Measurements from ENCODE around the gene ARL6.

The ARL6 gene

DNA sequence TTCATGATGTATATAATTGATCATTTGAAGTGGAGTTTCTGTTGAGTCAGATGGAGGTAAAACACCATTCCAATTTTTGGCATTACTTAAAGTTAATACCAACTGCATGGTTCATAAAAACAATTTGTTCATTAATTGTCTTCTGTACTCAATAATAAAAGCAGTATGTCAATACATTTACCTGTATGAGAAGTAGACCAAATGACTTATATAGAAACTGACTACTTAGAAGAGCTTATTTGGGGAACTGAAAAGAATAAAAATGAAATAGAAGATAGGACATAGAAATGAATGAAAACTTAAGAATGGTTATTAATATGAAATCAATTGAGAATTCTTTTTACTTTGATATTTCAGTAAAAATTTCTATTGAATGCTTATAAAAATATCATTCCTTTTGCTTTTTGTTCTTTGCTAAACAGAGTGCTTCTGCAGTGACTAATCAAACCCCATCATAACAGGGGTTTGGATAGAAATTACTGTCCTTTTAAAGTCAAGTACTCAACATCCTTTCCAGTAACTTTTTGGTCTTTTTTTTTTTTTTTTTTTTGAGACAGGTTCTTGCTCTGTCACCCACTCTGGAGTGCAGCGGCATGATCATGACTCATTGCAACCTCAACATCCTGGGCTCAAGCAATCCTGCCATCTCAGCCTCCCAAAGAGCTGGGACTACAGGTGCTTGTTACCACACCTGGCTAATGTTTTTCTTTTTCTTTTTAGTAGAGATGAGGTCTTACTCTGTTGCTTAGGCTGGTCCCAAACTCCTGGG lies 50.8 kb downstream of the ARL6 start:
- no peak for DNase-seq (ENCODE audit: low spot score)
- no CpG with 5 or more reads among the region's 1 CpG for WGBS, 2 donors (ENCODE audit: extremely low coverage in 2 of 2, insufficient read length in 2 of 2, insufficient replicate concordance in 1 of 2)
- H3K18ac ChIP-seq (ENCODE audit: low read length) = no peak overlapping the region
- H3K14ac ChIP-seq (ENCODE audit: low read length) = no peak overlapping the region
- no peak overlapping the region for H2AK5ac ChIP-seq (ENCODE audit: low read depth, low read length)
- H2BK120ac ChIP-seq (ENCODE audit: low read depth, low read length) = no peak overlapping the region
- no peak overlapping the region for H3K23ac ChIP-seq (ENCODE audit: low read depth, low read length, poor library complexity)
- no peak overlapping the region for H4K91ac ChIP-seq (ENCODE audit: low read depth, low read length, poor library complexity)
- H3K9me3 ChIP-seq (replicated peaks in 1 of 2; ENCODE audit: control insufficient read depth in 2 of 2, insufficient read depth in 1 of 2, low read depth in 1 of 2, low read length in 2 of 2) = no peaks in the 10 kb centered on the region
- no peaks in the 10 kb centered on the region for H3K4me1 ChIP-seq (ENCODE audit: control insufficient read depth in 2 of 2, insufficient read depth in 1 of 2, low read depth in 1 of 2, low read length in 2 of 2)
- H2BK5ac ChIP-seq (ENCODE audit: low read length) = no peak overlapping the region
- H3K4me3 ChIP-seq (ENCODE audit: low read length in 2 of 2) = no peak overlapping the region
- H3K9ac ChIP-seq (ENCODE audit: low read depth, low read length, poor library complexity) = no peak overlapping the region
- H3K4ac ChIP-seq (ENCODE audit: low read length) = no peak overlapping the region
- H3K27me3 ChIP-seq (ENCODE audit: control insufficient read depth in 3 of 3, insufficient read depth in 3 of 3, low read depth in 1 of 3, low read length in 3 of 3) = peaks cover 0 to 4% (median 0%) of the 10 kb centered on the region in 3 experiments
- no peak overlapping the region for H2AFZ ChIP-seq (ENCODE audit: low read length)
- no peak overlapping the region for H3K27ac ChIP-seq (replicated peaks; ENCODE audit: low read length)
- H2BK15ac ChIP-seq (ENCODE audit: low read length) = no peak overlapping the region
- no peaks in the 10 kb centered on the region for H3K36me3 ChIP-seq (replicated peaks in 1 of 2; ENCODE audit: control insufficient read depth in 2 of 2, insufficient read depth in 2 of 2, low read length in 2 of 2)
- H2BK12ac ChIP-seq (ENCODE audit: low read length) = no peak overlapping the region
- no peak overlapping the region for H3K4me2 ChIP-seq (ENCODE audit: insufficient read depth, low read length, poor library complexity, severe bottlenecking)
- no peaks in the 10 kb centered on the region for H3K79me1 ChIP-seq (ENCODE audit: low read depth, low read length)
- no peak overlapping the region for H4K8ac ChIP-seq (ENCODE audit: low read depth, low read length)

DNA sequence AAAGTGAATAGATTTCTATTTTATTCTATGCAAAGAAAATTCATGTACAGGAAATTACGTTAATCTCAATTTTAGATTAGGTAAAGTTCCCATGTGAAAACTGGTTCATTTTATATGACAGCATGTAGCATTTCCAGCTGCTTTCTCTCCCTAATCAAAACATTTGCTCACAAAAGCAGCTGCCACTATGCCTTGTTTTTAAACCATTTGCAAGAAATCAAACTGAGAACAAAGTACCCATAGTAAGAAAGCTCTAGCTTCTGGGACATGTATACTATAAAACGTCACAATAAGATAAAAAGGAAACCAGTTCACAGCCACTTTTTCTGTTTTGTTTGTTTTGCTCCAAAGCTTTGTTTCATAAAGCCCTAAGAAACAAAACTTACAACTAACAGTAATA lies 52.3 kb downstream of the ARL6 start:
- H3K4me2 ChIP-seq (ENCODE audit: insufficient read depth, low read length, poor library complexity, severe bottlenecking) = no peak overlapping the region
- H4K8ac ChIP-seq (ENCODE audit: low read depth, low read length) = no peak overlapping the region

DNA sequence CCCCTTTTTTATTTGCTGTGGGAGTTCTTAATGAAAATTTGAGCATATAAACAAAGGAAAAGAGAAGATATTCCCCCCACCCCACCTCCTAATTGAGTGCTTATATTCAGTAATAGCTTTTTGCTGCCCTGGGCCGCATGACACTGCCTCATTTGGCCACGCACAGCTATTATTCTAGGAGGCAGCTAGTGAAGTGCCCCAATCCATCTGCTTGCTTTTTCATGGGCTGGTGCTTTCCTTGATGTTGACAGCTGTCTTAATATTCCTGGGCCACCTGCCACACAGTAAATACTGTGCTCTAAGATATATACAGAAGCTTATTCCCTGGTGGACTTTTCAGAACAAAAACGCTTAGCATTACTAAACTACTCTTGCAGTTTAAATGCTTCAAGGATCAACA lies 53.4 kb downstream of the ARL6 start:
- Histone ChIP-seq H3K4me3 (ENCODE audit: low read length in 2 of 2) (no peak overlapping the region), H3K27ac (replicated peaks; ENCODE audit: low read length) (no peak overlapping the region), H3K18ac (ENCODE audit: low read length) (no peak overlapping the region), H2AFZ (ENCODE audit: low read length) (no peak overlapping the region), H3K79me1 (ENCODE audit: low read depth, low read length) (peaks cover 3% of the 10 kb centered on the region), H2AK5ac (ENCODE audit: low read depth, low read length) (no peak overlapping the region), H3K4ac (ENCODE audit: low read length) (no peak overlapping the region), H3K27me3 (ENCODE audit: control insufficient read depth in 3 of 3, insufficient read depth in 3 of 3, low read depth in 1 of 3, low read length in 3 of 3) (peaks cover 0 to 14% (median 11%) of the 10 kb centered on the region in 3 experiments), H3K9ac (ENCODE audit: low read depth, low read length, poor library complexity) (no peak overlapping the region), H3K14ac (ENCODE audit: low read length) (no peak overlapping the region), H2BK5ac (ENCODE audit: low read length) (no peak overlapping the region), H2BK120ac (ENCODE audit: low read depth, low read length) (no peak overlapping the region), H3K9me3 (replicated peaks in 1 of 2; ENCODE audit: control insufficient read depth in 2 of 2, insufficient read depth in 1 of 2, low read depth in 1 of 2, low read length in 2 of 2) (no peaks in the 10 kb centered on the region), H3K23ac (ENCODE audit: low read depth, low read length, poor library complexity) (no peak overlapping the region), H3K4me2 (ENCODE audit: insufficient read depth, low read length, poor library complexity, severe bottlenecking) (no peak overlapping the region), H3K4me1 (ENCODE audit: control insufficient read depth in 2 of 2, insufficient read depth in 1 of 2, low read depth in 1 of 2, low read length in 2 of 2) (peaks cover 0 to under 1% of the 10 kb centered on the region in 2 donors), H4K91ac (ENCODE audit: low read depth, low read length, poor library complexity) (no peak overlapping the region), H2BK15ac (ENCODE audit: low read length) (no peak overlapping the region), H2BK12ac (ENCODE audit: low read length) (no peak overlapping the region), H3K36me3 (replicated peaks in 1 of 2; ENCODE audit: control insufficient read depth in 2 of 2, insufficient read depth in 2 of 2, low read length in 2 of 2) (no peaks in the 10 kb centered on the region), H4K8ac (ENCODE audit: low read depth, low read length) (no peak overlapping the region)
- WGBS, 2 donors (ENCODE audit: extremely low coverage in 2 of 2, insufficient read length in 2 of 2, insufficient replicate concordance in 1 of 2) = no CpG with 5 or more reads among the region's 3 CpGs
- no peak for DNase-seq (ENCODE audit: low spot score)

More for the DNA sequence above, 52.3 kb downstream of the ARL6 start:
- no peak overlapping the region for H3K4me3 ChIP-seq (ENCODE audit: low read length in 2 of 2)
- H2BK5ac ChIP-seq (ENCODE audit: low read length) = no peak overlapping the region
- no peak overlapping the region for H2BK15ac ChIP-seq (ENCODE audit: low read length)
- WGBS, 2 donors (ENCODE audit: extremely low coverage in 2 of 2, insufficient read length in 2 of 2, insufficient replicate concordance in 1 of 2) = no CpG with 5 or more reads among the region's 2 CpGs
- no peaks in the 10 kb centered on the region for H3K4me1 ChIP-seq (ENCODE audit: control insufficient read depth in 2 of 2, insufficient read depth in 1 of 2, low read depth in 1 of 2, low read length in 2 of 2)
- H3K36me3 ChIP-seq (replicated peaks in 1 of 2; ENCODE audit: control insufficient read depth in 2 of 2, insufficient read depth in 2 of 2, low read length in 2 of 2) = no peaks in the 10 kb centered on the region
- no peak overlapping the region for H2BK120ac ChIP-seq (ENCODE audit: low read depth, low read length)
- no peak overlapping the region for H2BK12ac ChIP-seq (ENCODE audit: low read length)
- H2AK5ac ChIP-seq (ENCODE audit: low read depth, low read length) = no peak overlapping the region
- H3K27ac ChIP-seq (replicated peaks; ENCODE audit: low read length) = no peak overlapping the region
- no peak overlapping the region for H3K14ac ChIP-seq (ENCODE audit: low read length)
- no peak overlapping the region for H3K23ac ChIP-seq (ENCODE audit: low read depth, low read length, poor library complexity)
- H4K91ac ChIP-seq (ENCODE audit: low read depth, low read length, poor library complexity) = no peak overlapping the region
- H3K79me1 ChIP-seq (ENCODE audit: low read depth, low read length) = no peaks in the 10 kb centered on the region
- no peak overlapping the region for H2AFZ ChIP-seq (ENCODE audit: low read length)
- H3K9ac ChIP-seq (ENCODE audit: low read depth, low read length, poor library complexity) = no peak overlapping the region
- no peak for DNase-seq (ENCODE audit: low spot score)
- H3K9me3 ChIP-seq (replicated peaks in 1 of 2; ENCODE audit: control insufficient read depth in 2 of 2, insufficient read depth in 1 of 2, low read depth in 1 of 2, low read length in 2 of 2) = no peaks in the 10 kb centered on the region
- H3K27me3 ChIP-seq (ENCODE audit: control insufficient read depth in 3 of 3, insufficient read depth in 3 of 3, low read depth in 1 of 3, low read length in 3 of 3) = peaks cover 0 to 14% (median 8%) of the 10 kb centered on the region in 3 experiments
- H3K18ac ChIP-seq (ENCODE audit: low read length) = no peak overlapping the region
- H3K4ac ChIP-seq (ENCODE audit: low read length) = no peak overlapping the region

DNA sequence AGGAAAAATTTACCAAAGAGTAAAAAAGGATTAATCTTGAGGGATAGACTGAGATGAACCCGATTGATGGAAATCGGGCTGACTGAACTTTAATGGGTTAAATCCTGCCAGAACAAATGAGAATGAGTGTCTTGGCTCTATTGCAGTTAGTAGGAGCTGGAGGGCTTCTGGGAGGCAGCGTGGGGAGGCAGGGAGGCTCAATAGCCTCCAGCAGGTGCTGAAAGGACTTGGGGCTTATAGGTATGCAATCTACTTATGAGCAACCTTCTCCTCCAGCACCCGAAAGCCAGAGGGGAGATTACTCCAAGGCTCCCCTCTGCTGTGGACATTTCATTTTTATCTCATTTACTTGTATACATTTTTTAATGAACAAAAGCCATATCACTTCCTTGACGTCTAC lies 56.2 kb downstream of the ARL6 start:
- Histone ChIP-seq H3K4me3 (ENCODE audit: low read length in 2 of 2) (no peak overlapping the region), H2BK15ac (ENCODE audit: low read length) (no peak overlapping the region), H3K4me1 (ENCODE audit: control insufficient read depth in 2 of 2, insufficient read depth in 1 of 2, low read depth in 1 of 2, low read length in 2 of 2) (peaks cover 0 to 7% of the 10 kb centered on the region in 2 donors), H3K9ac (ENCODE audit: low read depth, low read length, poor library complexity) (no peak overlapping the region), H3K27me3 (ENCODE audit: control insufficient read depth in 3 of 3, insufficient read depth in 3 of 3, low read depth in 1 of 3, low read length in 3 of 3) (peaks cover 0 to 14% (median 12%) of the 10 kb centered on the region in 3 experiments), H2AFZ (ENCODE audit: low read length) (peak overlapping the region; percentile 97), H3K27ac (replicated peaks; ENCODE audit: low read length) (no peak overlapping the region), H3K4me2 (ENCODE audit: insufficient read depth, low read length, poor library complexity, severe bottlenecking) (no peak overlapping the region), H2AK5ac (ENCODE audit: low read depth, low read length) (no peak overlapping the region), H2BK12ac (ENCODE audit: low read length) (no peak overlapping the region), H3K4ac (ENCODE audit: low read length) (no peak overlapping the region), H3K79me1 (ENCODE audit: low read depth, low read length) (peaks cover 3% of the 10 kb centered on the region), H3K14ac (ENCODE audit: low read length) (no peak overlapping the region), H3K36me3 (replicated peaks in 1 of 2; ENCODE audit: control insufficient read depth in 2 of 2, insufficient read depth in 2 of 2, low read length in 2 of 2) (no peaks in the 10 kb centered on the region), H2BK5ac (ENCODE audit: low read length) (no peak overlapping the region), H3K18ac (ENCODE audit: low read length) (no peak overlapping the region), H3K23ac (ENCODE audit: low read depth, low read length, poor library complexity) (no peak overlapping the region), H4K8ac (ENCODE audit: low read depth, low read length) (no peak overlapping the region), H3K9me3 (replicated peaks in 1 of 2; ENCODE audit: control insufficient read depth in 2 of 2, insufficient read depth in 1 of 2, low read depth in 1 of 2, low read length in 2 of 2) (no peaks in the 10 kb centered on the region), H2BK120ac (ENCODE audit: low read depth, low read length) (no peak overlapping the region), H4K91ac (ENCODE audit: low read depth, low read length, poor library complexity) (no peak overlapping the region)
- no peak for DNase-seq (ENCODE audit: low spot score)
- no CpG with 5 or more reads among the region's 5 CpGs for WGBS, 2 donors (ENCODE audit: extremely low coverage in 2 of 2, insufficient read length in 2 of 2, insufficient replicate concordance in 1 of 2)

Measured in neuronal stem cell (in vitro differentiated cells).